ENCODE measurements around the gene NOD2. TPM values are rescaled to one million over a fixed set of nuclear protein-coding genes. Genes with fewer than 3 reads are reported as not detected.

Gene NOD2
- total and polyA plus RNA-seq, 8 donors: 0.79 to 15.2 (median 1.7) TPM

GRCh38 chr16:50742576-50743200 is 49.3 kb downstream of the NOD2 start:
- Histone ChIP-seq H3K4me1 (peaks cover 8 to 54% of the 10 kb centered on the region in 2 donors), H3K27me3 (no peaks in the 10 kb centered on the region), H3K9me3 (no peaks in the 10 kb centered on the region), H3K36me3 (no peaks in the 10 kb centered on the region), H3K27ac (peak overlapping the region; percentile 89 to 96), H3K4me3 (peak overlapping the region; percentile 81 to 84)
- intact Hi-C loops (cut with DNase I): no loop called here
- DNase-seq (peak in 1 of 4 donors; percentile 38), ATAC-seq (no peak)
- TF ChIP-seq CTCF (IDR thresholded peaks at IDR 0.05): no peak

DNA sequence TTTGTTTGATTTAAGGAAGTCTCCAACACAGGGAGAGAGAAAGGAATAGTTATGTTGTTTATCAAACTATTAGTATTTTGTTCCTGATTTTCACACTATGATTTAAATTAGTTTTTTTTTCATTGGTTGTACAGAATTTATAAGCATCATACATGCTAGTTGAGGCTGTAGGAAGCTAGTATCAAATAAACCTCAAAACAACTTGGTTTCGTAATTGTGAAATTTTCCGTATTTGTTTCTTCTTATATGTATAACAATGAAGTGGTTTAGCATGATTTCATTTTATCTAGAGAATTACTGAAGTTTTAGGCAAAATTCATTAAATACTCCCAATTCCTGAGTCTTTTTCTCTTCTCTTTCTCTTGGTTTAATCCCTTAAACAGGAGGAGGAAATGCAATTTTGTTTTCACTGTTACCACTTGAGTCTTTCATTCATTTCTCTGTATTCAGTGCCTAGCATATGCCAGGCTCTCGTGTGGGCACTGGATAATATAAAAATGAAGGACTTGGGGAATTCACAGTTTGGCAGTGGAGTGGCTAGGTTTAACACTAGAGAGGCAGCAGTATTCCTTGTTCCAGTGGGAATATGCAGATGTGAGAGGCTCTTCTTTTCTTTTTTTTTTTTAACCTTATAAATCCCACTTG is 50.3 kb downstream of the NOD2 start:
- H3K36me3 ChIP-seq: no peaks in the 10 kb centered on the region
- ATAC-seq (no peak), DNase-seq (no peak)
- no peaks in the 10 kb centered on the region for H3K9me3 ChIP-seq
- peak overlapping the region in 1 of 2 donors; percentile 84 for H3K4me3 ChIP-seq
- intact Hi-C loops (cut with DNase I): no loop called here
- H3K27ac ChIP-seq: peak overlapping the region; percentile 89 to 96
- no peaks in the 10 kb centered on the region for H3K27me3 ChIP-seq
- peaks cover 8 to 60% of the 10 kb centered on the region in 2 donors for H3K4me1 ChIP-seq
- TF ChIP-seq CTCF (IDR thresholded peaks at IDR 0.05): no peak

DNA sequence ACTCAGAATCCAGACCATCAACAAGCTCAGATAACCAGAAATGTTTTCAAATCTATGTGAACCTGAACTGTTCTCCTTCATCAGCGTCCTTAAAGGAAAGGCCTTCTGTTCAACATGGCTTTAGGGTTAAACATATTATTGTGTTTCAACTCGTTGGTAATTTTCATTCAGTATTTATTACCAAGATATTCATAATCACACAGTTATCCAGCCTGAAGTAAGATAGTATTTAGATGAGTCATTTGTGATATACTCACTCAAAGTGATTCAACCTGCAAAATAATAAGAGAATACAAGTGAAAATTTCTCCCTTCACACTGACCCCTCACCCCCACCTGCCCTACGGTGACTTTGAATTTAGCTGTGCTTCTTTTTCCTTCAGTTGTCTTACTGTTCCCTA is 51.5 kb downstream of the NOD2 start:
- no peaks in the 10 kb centered on the region for H3K27me3 ChIP-seq
- intact Hi-C loops (cut with DNase I): no loop called here
- ATAC-seq (no peak), DNase-seq (no peak)
- H3K36me3 ChIP-seq: peaks cover 0 to 8% of the 10 kb centered on the region in 2 donors
- H3K9me3 ChIP-seq: no peaks in the 10 kb centered on the region
- no peak for TF ChIP-seq CTCF (IDR thresholded peaks at IDR 0.05)
- no peak overlapping the region for H3K4me3 ChIP-seq
- no peak overlapping the region for H3K27ac ChIP-seq
- peaks cover 8 to 62% of the 10 kb centered on the region in 2 donors for H3K4me1 ChIP-seq

DNA sequence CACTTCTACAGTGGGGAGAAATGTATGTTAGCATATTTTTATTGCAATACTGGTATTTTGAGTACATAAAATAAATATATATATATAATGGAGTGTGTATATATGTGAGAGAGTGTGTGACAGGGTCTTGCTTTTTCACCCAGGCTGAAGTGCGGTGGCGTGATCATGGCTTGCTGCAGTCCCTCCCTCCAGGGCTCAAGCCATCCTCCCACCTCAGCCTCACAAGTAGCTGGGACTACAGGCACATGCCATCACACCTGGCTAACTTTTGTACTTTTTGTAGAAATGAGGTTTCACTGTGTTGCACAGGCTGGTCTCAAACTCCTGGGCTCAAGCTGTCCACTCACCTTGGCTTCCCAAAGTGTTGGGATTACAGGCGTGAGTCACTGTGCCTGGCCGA is 52.5 kb downstream of the NOD2 start:
- H3K4me3 ChIP-seq: no peak overlapping the region
- H3K27ac ChIP-seq: no peak overlapping the region
- no peaks in the 10 kb centered on the region for H3K27me3 ChIP-seq
- peaks cover 8 to 71% of the 10 kb centered on the region in 2 donors for H3K4me1 ChIP-seq
- intact Hi-C loops (cut with DNase I): no loop called here
- ATAC-seq (no peak), DNase-seq (no peak)
- H3K36me3 ChIP-seq: peaks cover 0 to 13% of the 10 kb centered on the region in 2 donors
- no peaks in the 10 kb centered on the region for H3K9me3 ChIP-seq
- TF ChIP-seq CTCF (IDR thresholded peaks at IDR 0.05): no peak

DNA sequence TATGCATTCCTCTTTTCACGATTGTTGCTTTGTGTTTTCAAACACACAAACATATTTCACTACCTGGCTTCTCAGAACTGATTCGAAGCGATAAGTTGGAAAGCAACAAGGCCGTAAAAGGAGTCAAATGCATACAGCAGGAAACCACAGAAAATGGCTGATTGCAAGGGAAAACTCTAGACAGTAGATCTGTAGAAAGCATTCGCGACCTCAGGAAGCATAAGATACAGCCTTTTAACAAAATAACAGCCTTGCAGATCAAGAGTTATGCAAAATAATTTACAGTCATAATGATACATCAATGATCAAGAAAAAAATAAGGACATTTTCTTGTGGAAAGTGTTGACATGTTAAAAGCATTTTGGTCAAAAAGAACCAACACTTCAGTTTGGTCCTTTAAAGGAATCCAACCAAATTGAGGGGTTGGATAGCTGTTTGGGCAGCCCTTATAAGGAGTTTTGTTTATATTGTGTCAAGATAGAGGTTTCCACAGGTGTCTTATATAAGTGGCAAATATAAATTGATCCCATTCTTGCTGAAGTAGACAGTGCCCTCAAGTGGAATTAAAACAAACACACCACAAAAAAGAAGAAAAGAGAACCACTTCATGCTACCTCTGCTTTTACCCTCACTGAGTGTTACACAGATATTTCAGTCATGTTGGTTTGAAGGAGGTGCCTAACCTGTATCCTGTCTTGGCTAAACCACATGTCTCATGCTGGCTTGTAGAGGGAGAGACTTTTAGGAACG is 54.0 kb downstream of the NOD2 start:
- TF ChIP-seq CTCF (IDR thresholded peaks at IDR 0.05): no peak
- H3K27me3 ChIP-seq: no peaks in the 10 kb centered on the region
- H3K4me3 ChIP-seq: no peak overlapping the region
- peak overlapping the region in 1 of 2 donors; percentile 40 for H3K27ac ChIP-seq
- peak in 1 of 4 donors; percentile 24 for DNase-seq
- H3K4me1 ChIP-seq: peaks cover 8 to 73% of the 10 kb centered on the region in 2 donors
- intact Hi-C loops (cut with DNase I): no loop called here
- ATAC-seq: peak; percentile 66
- no peaks in the 10 kb centered on the region for H3K9me3 ChIP-seq
- peaks cover 0 to 19% of the 10 kb centered on the region in 2 donors for H3K36me3 ChIP-seq

Measured in left lung (tissue), 10 donors.